ENCODE data around the gene NR4A3.

DNA sequence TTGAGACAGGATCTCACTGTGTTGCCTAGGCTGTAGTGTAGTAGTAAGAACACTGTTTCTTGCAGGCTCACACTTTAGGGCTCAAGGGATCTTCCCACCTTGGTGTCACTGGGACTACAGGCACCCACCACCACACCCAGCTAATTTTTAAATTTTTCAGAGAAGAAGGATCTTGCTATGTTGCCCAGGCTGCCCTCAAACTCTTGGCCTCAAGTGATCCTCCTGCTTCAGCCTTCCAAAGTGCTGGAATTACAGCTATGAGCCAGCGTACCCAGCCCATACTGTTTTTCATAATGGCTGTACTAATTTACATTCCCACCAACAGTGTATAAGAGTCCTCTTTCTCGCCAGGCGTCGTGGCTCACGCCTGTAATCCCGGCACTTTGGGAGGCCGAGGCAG, 89.9 kb downstream of the NR4A3 start:
- TF ChIP-seq, protein P1, sequence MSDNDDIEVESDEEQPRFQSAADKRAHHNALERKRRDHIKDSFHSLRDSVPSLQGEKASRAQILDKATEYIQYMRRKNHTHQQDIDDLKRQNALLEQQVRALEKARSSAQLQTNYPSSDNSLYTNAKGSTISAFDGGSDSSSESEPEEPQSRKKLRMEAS (CRISPR knock-in tag; IDR thresholded peaks at IDR 0.05): no peak
- TF ChIP-seq ERF (CRISPR knock-in tag; IDR thresholded peaks at IDR 0.05) (no peak), CTCF (IDR thresholded peaks at IDR 0.05 in 2 of 3, conservative IDR thresholded peaks at IDR 0.05 in 1 of 3; ENCODE audit: insufficient read depth in 2 of 3, low read depth in 1 of 3, low read length in 3 of 3) (no peak), SP1 (CRISPR knock-in tag; IDR thresholded peaks at IDR 0.05) (no peak), ATF2 (CRISPR knock-in tag; IDR thresholded peaks at IDR 0.05) (no peak), PHF8 (IDR thresholded peaks at IDR 0.05; ENCODE audit: borderline replicate concordance, low read length) (no peak), FOXA1 (IDR thresholded peaks at IDR 0.05; ENCODE audit: borderline replicate concordance) (no peak), ZNF121 (CRISPR knock-in tag; conservative IDR thresholded peaks at IDR 0.05) (peak; percentile 68)
- TF ChIP-seq, protein P2, sequence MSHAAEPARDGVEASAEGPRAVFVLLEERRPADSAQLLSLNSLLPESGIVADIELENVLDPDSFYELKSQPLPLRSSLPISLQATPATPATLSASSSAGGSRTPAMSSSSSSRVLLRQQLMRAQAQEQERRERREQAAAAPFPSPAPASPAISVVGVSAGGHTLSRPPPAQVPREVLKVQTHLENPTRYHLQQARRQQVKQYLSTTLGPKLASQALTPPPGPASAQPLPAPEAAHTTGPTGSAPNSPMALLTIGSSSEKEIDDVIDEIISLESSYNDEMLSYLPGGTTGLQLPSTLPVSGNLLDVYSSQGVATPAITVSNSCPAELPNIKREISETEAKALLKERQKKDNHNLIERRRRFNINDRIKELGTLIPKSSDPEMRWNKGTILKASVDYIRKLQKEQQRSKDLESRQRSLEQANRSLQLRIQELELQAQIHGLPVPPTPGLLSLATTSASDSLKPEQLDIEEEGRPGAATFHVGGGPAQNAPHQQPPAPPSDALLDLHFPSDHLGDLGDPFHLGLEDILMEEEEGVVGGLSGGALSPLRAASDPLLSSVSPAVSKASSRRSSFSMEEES (CRISPR knock-in tag; IDR thresholded peaks at IDR 0.05): no peak
